DND-41 (cell line): ENCODE measurements around the gene DDX3Y.

Experiments used
- ATAC-seq: fragments of 200-7000 bp; cut with Tn5 transposase; 3 replicates; pipeline ENCODE4 v1.9.1; 2021; ENCODE audit warnings: low read depth; ENCODE audit not compliant: insufficient read depth
- DNase-seq: peaks from one replicate; pipeline ENCODE4 v3.0.0-alpha.2; 2020
- H2AFZ ChIP-seq: 2 replicates; pipeline ENCODE4 v1.6.0; 2012; ENCODE audit warnings: low read depth, low read length
- H3K27ac ChIP-seq: 2 replicates; pipeline ENCODE4 v1.5.1; 2012; ENCODE audit warnings: low read length, inconsistent platforms
- H3K27me3 ChIP-seq: fragments of 200-600 bp; sonication (generic); 2 replicates; pipeline ENCODE4 v1.6.0; 2012; ENCODE audit warnings: low read length, mild to moderate bottlenecking, inconsistent platforms; ENCODE audit not compliant: insufficient read depth, poor library complexity
- H3K36me3 ChIP-seq: 2 replicates; pipeline ENCODE4 v1.5.1; 2012; ENCODE audit warnings: low read length, inconsistent platforms; ENCODE audit not compliant: insufficient read depth
- H3K4me1 ChIP-seq: 2 replicates; pipeline ENCODE4 v1.5.1; 2012; ENCODE audit warnings: mild to moderate bottlenecking, low read length; ENCODE audit not compliant: insufficient read depth
- H3K4me2 ChIP-seq: 2 replicates; pipeline ENCODE4 v1.6.0; 2012; ENCODE audit warnings: mild to moderate bottlenecking, moderate library complexity, low read length, inconsistent platforms; ENCODE audit not compliant: insufficient read depth
- H3K4me3 ChIP-seq, 2 experiments: fragments of 200-600 bp in 1 of 2; shearing (Covaris generic) in 1 of 2; 2 replicates each; pipeline ENCODE4 v1.5.1; 2012 to 2016; ENCODE audit warnings: inconsistent platforms in 2 of 2, low read length in 2 of 2, mild to moderate bottlenecking in 2 of 2, low read depth in 1 of 2, moderate library complexity in 1 of 2
- H3K79me2 ChIP-seq: 2 replicates; pipeline ENCODE4 v1.6.0; 2012; ENCODE audit warnings: low read length, inconsistent platforms; ENCODE audit not compliant: insufficient read depth
- H3K9ac ChIP-seq: 2 replicates; pipeline ENCODE4 v1.6.0; 2012; ENCODE audit warnings: low read depth, mild to moderate bottlenecking, inconsistent platforms, low read length, moderate library complexity
- H3K9me3 ChIP-seq: 2 replicates; pipeline ENCODE4 v1.5.1; 2012; ENCODE audit warnings: low read length, moderate library complexity, mild to moderate bottlenecking, inconsistent platforms; ENCODE audit not compliant: insufficient read depth, severe bottlenecking
- H4K20me1 ChIP-seq: 2 replicates; pipeline ENCODE4 v1.6.0; 2012; ENCODE audit warnings: low read length; ENCODE audit not compliant: insufficient read depth
- CTCF ChIP-seq: IDR thresholded peaks from 2 replicates; pipeline ENCODE4 v1.5.1; 2012; ENCODE audit warnings: borderline replicate concordance, low read length, moderate library complexity, mild to moderate bottlenecking; ENCODE audit not compliant: poor library complexity, severe bottlenecking; ENCODE audit errors: extremely low read depth
- EZH2 ChIP-seq: IDR thresholded peaks from 3 replicates; pipeline ENCODE4 v1.6.1; 2012; ENCODE audit warnings: borderline replicate concordance, low read depth, mild to moderate bottlenecking, moderate library complexity, low read length, inconsistent platforms; ENCODE audit not compliant: severe bottlenecking

The DDX3Y gene

GRCh38 chrY:12896973-12897372 is 7.7 kb upstream of the DDX3Y start:
- H3K4me3 ChIP-seq: no peak overlapping the region
- no peak for TF ChIP-seq CTCF
- no peak for TF ChIP-seq EZH2
- no peaks in the 10 kb centered on the region for H3K9me3 ChIP-seq
- no peak overlapping the region for H3K4me2 ChIP-seq
- no peaks in the 10 kb centered on the region for H3K79me2 ChIP-seq
- DNase-seq (no peak), ATAC-seq (no peak)
- no peaks in the 10 kb centered on the region for H3K36me3 ChIP-seq
- no peaks in the 10 kb centered on the region for H3K4me1 ChIP-seq
- no peak overlapping the region for H3K27ac ChIP-seq
- H2AFZ ChIP-seq: no peak overlapping the region
- no peak overlapping the region for H3K9ac ChIP-seq
- H4K20me1 ChIP-seq: no peaks in the 10 kb centered on the region
- H3K27me3 ChIP-seq: no peaks in the 10 kb centered on the region

GRCh38 chrY:12898604-12899003 is 6.1 kb upstream of the DDX3Y start:
- no peaks in the 10 kb centered on the region for H3K4me1 ChIP-seq
- no peaks in the 10 kb centered on the region for H3K9me3 ChIP-seq
- H2AFZ ChIP-seq: no peak overlapping the region
- H3K27ac ChIP-seq: no peak overlapping the region
- no peak for ATAC-seq
- no peaks in the 10 kb centered on the region for H3K27me3 ChIP-seq
- no peaks in the 10 kb centered on the region for H3K79me2 ChIP-seq
- no peak overlapping the region for H3K9ac ChIP-seq
- TF ChIP-seq CTCF (no peak), EZH2 (no peak)
- no peak for DNase-seq
- H3K4me3 ChIP-seq: no peak overlapping the region
- H3K4me2 ChIP-seq: no peak overlapping the region
- no peaks in the 10 kb centered on the region for H3K36me3 ChIP-seq
- no peaks in the 10 kb centered on the region for H4K20me1 ChIP-seq

- Histone ChIP-seq H3K9me3 (peaks cover 5% of the 10 kb centered on the region), H3K4me2 (peak overlapping the region; percentile 59), H4K20me1 (no peaks in the 10 kb centered on the region), H3K27me3 (no peaks in the 10 kb centered on the region), H3K36me3 (peaks cover 21% of the 10 kb centered on the region), H3K4me3 (peak overlapping the region; percentile 64 to 89), H3K79me2 (peaks cover 49% of the 10 kb centered on the region), H3K27ac (peak overlapping the region; percentile 95), H3K9ac (peak overlapping the region; percentile 56), H2AFZ (peak overlapping the region; percentile 79), H3K4me1 (peaks cover 31% of the 10 kb centered on the region)
- TF ChIP-seq CTCF (no peak), EZH2 (no peak)
- DNase-seq (peak; percentile 79), ATAC-seq (peak; percentile 87)
Observed at GRCh38 chrY:12905517-12905872, 827 bp downstream of the DDX3Y start.

- peaks cover 24% of the 10 kb centered on the region for H3K36me3 ChIP-seq
- H3K79me2 ChIP-seq: peaks cover 51% of the 10 kb centered on the region
- peak overlapping the region; percentile 79 for H2AFZ ChIP-seq
- peak overlapping the region; percentile 59 for H3K4me2 ChIP-seq
- TF ChIP-seq CTCF (no peak), EZH2 (no peak)
- H3K27ac ChIP-seq: peak overlapping the region; percentile 95
- no peaks in the 10 kb centered on the region for H3K27me3 ChIP-seq
- H3K4me1 ChIP-seq: peaks cover 31% of the 10 kb centered on the region
- peak overlapping the region; percentile 56 for H3K9ac ChIP-seq
- no peaks in the 10 kb centered on the region for H4K20me1 ChIP-seq
- peaks cover 5% of the 10 kb centered on the region for H3K9me3 ChIP-seq
- peak; percentile 52; the same call in 2 of the 3 replicates for ATAC-seq
- peak; percentile 28 for DNase-seq
- H3K4me3 ChIP-seq: peak overlapping the region; percentile 64 to 89
Observed at GRCh38 chrY:12905895-12906294, 1.2 kb downstream of the DDX3Y start.
